Neural crest cell (in vitro differentiated cells): Measurements from ENCODE around the gene CMTM8. TPM values are rescaled to one million over a fixed set of nuclear protein-coding genes. Genes with fewer than 3 reads are reported as not detected.

Experiments used
- DNase-seq: peaks from one replicate; pipeline ENCODE4 v3.0.0; 2021; ENCODE audit warnings: low read depth, mixed read lengths, low spot score
- H3K27ac Mint-ChIP-seq: one replicate; pipeline ENCODE4 v1.8.0; 2021; ENCODE audit warnings: mild to moderate bottlenecking, mixed read lengths; ENCODE audit not compliant: unreplicated experiment
- H3K27me3 Mint-ChIP-seq: 2 replicates; pipeline ENCODE4 v1.8.0; 2021; ENCODE audit warnings: low read depth, mild to moderate bottlenecking, mixed read lengths
- H3K36me3 Mint-ChIP-seq: 2 replicates; pipeline ENCODE4 v1.8.0; 2021; ENCODE audit warnings: low read depth, mild to moderate bottlenecking, mixed read lengths
- H3K4me1 Mint-ChIP-seq: 2 replicates; pipeline ENCODE4 v1.8.0; 2021; ENCODE audit warnings: mixed read lengths
- H3K4me3 Mint-ChIP-seq: one replicate; pipeline ENCODE4 v1.8.0; 2021; ENCODE audit warnings: mild to moderate bottlenecking, mixed read lengths
- H3K9me3 Mint-ChIP-seq: 2 replicates; pipeline ENCODE4 v1.8.0; 2021; ENCODE audit warnings: mixed read lengths
- total RNA-seq: library from RNA; stranded (reverse); gene quantifications from 2 replicates; pipeline ENCODE4 v1.2.1, GENCODE V29; 2021
- TF ChIP-seq, protein P1 (sequence below): fragments of 200-600 bp; sonication (generic); conservative IDR thresholded peaks from 2 replicates; pipeline ENCODE4 v1.5.0; 2021; ENCODE audit warnings: antibody characterized with exemption, mild to moderate bottlenecking

CMTM8 gene
- total RNA-seq, 1 donor from 2014 or later, result 4.4 TPM

DNA sequence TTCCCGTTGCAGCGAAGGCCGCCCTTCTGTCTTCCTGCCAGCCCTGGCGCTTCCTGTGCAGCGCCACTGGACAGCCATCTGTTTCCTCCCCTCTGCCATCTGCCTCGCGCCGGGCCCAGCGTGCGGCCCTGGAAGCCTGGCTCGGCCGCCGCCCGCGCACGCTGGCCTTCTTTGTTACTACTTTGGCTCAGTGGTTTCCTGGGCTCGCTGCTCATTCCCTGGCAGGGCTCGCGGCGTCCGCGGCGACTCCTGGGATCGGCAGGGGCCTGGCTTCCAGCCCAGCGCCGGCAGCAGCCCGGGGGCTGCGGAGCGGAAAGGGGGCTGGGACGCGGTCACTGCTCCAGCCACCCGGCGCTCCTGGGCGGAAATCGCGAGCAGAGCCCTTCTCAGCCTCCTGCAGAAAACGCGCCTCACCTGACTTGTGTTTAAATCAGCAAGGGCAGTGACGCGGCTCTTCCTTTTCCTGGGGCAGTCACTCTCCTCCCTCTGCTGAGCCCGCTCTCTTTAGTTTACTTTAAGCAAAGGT lies 163.1 kb downstream of the CMTM8 start:
- H3K4me3 Mint-ChIP-seq, result peak overlapping the region; percentile 74
- H3K27me3 Mint-ChIP-seq, result no peaks in the 10 kb centered on the region
- TF ChIP-seq, protein P1, sequence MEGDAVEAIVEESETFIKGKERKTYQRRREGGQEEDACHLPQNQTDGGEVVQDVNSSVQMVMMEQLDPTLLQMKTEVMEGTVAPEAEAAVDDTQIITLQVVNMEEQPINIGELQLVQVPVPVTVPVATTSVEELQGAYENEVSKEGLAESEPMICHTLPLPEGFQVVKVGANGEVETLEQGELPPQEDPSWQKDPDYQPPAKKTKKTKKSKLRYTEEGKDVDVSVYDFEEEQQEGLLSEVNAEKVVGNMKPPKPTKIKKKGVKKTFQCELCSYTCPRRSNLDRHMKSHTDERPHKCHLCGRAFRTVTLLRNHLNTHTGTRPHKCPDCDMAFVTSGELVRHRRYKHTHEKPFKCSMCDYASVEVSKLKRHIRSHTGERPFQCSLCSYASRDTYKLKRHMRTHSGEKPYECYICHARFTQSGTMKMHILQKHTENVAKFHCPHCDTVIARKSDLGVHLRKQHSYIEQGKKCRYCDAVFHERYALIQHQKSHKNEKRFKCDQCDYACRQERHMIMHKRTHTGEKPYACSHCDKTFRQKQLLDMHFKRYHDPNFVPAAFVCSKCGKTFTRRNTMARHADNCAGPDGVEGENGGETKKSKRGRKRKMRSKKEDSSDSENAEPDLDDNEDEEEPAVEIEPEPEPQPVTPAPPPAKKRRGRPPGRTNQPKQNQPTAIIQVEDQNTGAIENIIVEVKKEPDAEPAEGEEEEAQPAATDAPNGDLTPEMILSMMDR, result no peak

DNA sequence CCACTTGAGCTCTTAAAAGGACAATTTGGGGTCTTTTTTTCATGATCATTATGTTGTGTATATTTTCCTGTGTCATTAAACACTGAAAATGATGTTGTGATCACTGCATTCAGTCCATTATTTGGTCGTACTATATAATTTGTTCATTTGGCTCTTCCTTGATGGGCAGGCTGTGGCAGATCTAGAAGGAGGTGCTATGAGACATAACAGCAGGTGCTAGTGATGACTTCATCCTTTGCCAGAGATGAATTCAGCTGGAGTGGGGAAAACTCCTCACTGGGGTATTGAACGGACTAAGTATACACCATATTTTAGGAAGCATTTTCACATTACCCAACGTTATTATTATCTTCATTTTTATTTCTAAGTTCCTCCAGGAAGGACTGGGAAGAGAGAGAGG lies 165.2 kb downstream of the CMTM8 start:
- H3K9me3 Mint-ChIP-seq, result no peaks in the 10 kb centered on the region
- TF ChIP-seq, protein P1, result no peak
- H3K4me3 Mint-ChIP-seq, result peak overlapping the region; percentile 25
- H3K4me1 Mint-ChIP-seq, result peaks cover 31% of the 10 kb centered on the region
- no peak for DNase-seq
- H3K27me3 Mint-ChIP-seq, result no peaks in the 10 kb centered on the region
- H3K27ac Mint-ChIP-seq, result no peak overlapping the region
- no peaks in the 10 kb centered on the region for H3K36me3 Mint-ChIP-seq

More for the DNA sequence above, 163.1 kb downstream of the CMTM8 start:
- Mint-ChIP-seq H3K4me1 (peaks cover 37% of the 10 kb centered on the region), H3K36me3 (no peaks in the 10 kb centered on the region), H3K9me3 (no peaks in the 10 kb centered on the region), H3K27ac (peak overlapping the region; percentile 97)
- peak; percentile 51 for DNase-seq

DNA sequence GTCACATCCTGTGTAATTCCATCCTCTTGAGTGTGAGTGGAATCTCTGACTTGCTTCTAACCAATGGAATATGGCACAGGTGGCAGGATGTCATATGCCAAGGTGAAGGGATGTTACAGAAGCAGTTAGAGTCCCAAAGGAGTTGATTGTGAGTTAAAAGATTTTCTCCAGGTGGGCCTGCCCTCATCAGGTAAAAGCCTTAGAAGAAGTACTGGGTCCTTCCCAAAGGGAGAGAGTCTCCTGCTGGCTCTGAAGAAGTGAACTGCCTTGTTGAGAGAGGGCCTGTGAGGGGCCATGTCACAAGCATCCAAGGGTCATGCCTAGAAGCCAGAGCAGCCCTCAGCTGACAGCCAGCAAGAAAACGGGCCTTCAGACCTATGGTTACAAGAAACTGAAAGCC lies 166.2 kb downstream of the CMTM8 start:
- H3K27ac Mint-ChIP-seq, result no peak overlapping the region
- H3K27me3 Mint-ChIP-seq, result no peaks in the 10 kb centered on the region
- H3K9me3 Mint-ChIP-seq, result no peaks in the 10 kb centered on the region
- peaks cover 31% of the 10 kb centered on the region for H3K4me1 Mint-ChIP-seq
- H3K36me3 Mint-ChIP-seq, result no peaks in the 10 kb centered on the region
- DNase-seq, result no peak
- H3K4me3 Mint-ChIP-seq, result no peak overlapping the region
- TF ChIP-seq, protein P1, result no peak

DNA sequence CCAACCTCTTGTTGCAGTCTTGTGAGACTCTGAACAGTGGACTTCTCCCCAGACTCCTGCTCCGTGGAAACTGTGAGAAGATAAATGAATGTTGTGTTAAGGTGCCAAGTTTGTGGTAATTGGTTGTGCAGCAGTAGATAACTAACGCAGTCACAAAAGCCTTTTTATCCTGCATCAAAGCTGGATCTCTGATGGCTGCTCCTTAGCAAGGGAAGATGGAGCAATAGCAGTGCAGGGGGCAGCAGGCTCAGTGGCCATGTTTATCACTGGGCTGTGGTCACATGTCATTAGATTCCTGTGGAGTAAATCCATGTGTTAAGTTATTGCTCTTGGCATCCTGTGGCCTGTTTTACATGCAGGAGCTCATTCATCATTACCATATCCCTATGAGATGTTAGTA lies 166.7 kb downstream of the CMTM8 start:
- TF ChIP-seq, protein P1, result no peak
- no peak overlapping the region for H3K27ac Mint-ChIP-seq
- no peaks in the 10 kb centered on the region for H3K36me3 Mint-ChIP-seq
- H3K4me1 Mint-ChIP-seq, result peaks cover 35% of the 10 kb centered on the region
- no peak for DNase-seq
- H3K4me3 Mint-ChIP-seq, result no peak overlapping the region
- no peaks in the 10 kb centered on the region for H3K9me3 Mint-ChIP-seq
- H3K27me3 Mint-ChIP-seq, result no peaks in the 10 kb centered on the region

DNA sequence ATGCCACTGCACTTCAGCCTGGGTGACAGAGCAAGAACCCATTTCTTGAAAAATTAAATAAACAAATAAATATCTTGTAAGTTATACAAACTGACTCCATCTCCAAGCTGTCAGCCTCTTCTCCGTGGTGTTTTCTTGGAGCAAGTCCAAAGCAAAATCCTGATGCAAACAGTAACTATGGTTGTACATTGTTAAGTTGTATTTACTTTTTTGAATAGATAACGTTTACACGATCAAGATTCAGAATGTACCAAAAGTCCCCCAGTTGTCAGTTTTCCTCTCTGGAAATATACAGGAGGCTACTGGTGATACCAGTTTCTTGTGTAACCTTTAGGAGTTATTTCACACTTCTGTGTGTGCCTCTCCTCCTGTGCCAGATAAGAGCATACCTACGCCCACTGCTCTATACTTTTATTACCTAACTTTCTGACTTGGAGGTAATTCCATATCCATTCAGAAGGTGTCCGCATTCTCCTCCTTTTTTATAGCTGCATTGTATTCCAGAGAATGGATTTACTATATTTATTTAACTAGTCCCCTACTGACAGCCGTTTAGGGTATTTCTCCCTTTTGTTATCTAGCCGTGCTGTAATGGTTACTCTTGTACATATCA lies 167.3 kb downstream of the CMTM8 start:
- H3K27ac Mint-ChIP-seq, result no peak overlapping the region
- no peaks in the 10 kb centered on the region for H3K36me3 Mint-ChIP-seq
- H3K4me1 Mint-ChIP-seq, result peaks cover 38% of the 10 kb centered on the region
- no peaks in the 10 kb centered on the region for H3K27me3 Mint-ChIP-seq
- TF ChIP-seq, protein P1, result no peak
- no peak for DNase-seq
- H3K9me3 Mint-ChIP-seq, result no peaks in the 10 kb centered on the region
- H3K4me3 Mint-ChIP-seq, result no peak overlapping the region
